Measurements from ENCODE around the gene TPRG1. TPM values are rescaled to one million over a fixed set of nuclear protein-coding genes. Genes with fewer than 3 reads are reported as not detected.
A peak's percentile ranks its signal among the peaks of the same experiment; 100 is the strongest.

TPRG1 gene
- total and polyA plus RNA-seq, 2 of the 8 experiments (the other 6 are each of a cell fraction or from before 2014, with no cell fraction given) = 0.37 to 0.47 TPM

- H3K9me3 ChIP-seq (ENCODE audit: insufficient read depth in 2 of 2, low read depth in 1 of 2, low read length in 1 of 2) = no peaks in the 10 kb centered on the region
- H3K4me1 ChIP-seq (replicated peaks in 1 of 4; ENCODE audit: control insufficient read depth in 3 of 4, insufficient read depth in 4 of 4, low read length in 3 of 4) = no peaks in the 10 kb centered on the region
- no peak overlapping the region for H4K8ac ChIP-seq (ENCODE audit: extremely low read depth, insufficient read depth, low read length)
- POLR2A ChIA-PET (ENCODE audit: partially characterized antibody) = interaction anchor here (0.6 to 0.7 kb wide), 2 partner anchors 62 to 418 kb away, joined by 3 to 5 read pairs; no protein-coding TSS in a partner anchor
- no peaks in the 10 kb centered on the region for H4K20me1 ChIP-seq (replicated peaks in 1 of 2; ENCODE audit: control insufficient read depth in 1 of 2, insufficient read depth in 2 of 2, low read length in 2 of 2)
- H4K5ac ChIP-seq (ENCODE audit: insufficient read length, low read depth, low read length) = no peak overlapping the region
- no peaks in the 10 kb centered on the region for H3K27me3 ChIP-seq (replicated peaks in 1 of 4; ENCODE audit: control insufficient read depth in 3 of 4, extremely low read depth in 1 of 4, insufficient read depth in 3 of 4, low read length in 3 of 4)
- no peaks in the 10 kb centered on the region for H3K79me1 ChIP-seq (ENCODE audit: low read depth, low read length)
- H2AFZ ChIP-seq (ENCODE audit: low read length) = 0 out of 2 replicates have a peak overlapping the region, but pooled peaks have one; percentile 74
- H3K79me2 ChIP-seq (ENCODE audit: control insufficient read depth in 1 of 2, insufficient read depth in 2 of 2, low read length in 2 of 2) = no peaks in the 10 kb centered on the region
- H3K23ac ChIP-seq (ENCODE audit: insufficient read length) = no peak overlapping the region
- H3K4me3 ChIP-seq (ENCODE audit: extremely low read depth in 1 of 4, insufficient read depth in 2 of 4, low read depth in 3 of 4, low read length in 4 of 4) = no peak overlapping the region
- CTCF ChIA-PET (ENCODE audit: partially characterized antibody) = interaction anchor here (0.6 to 3.6 kb wide), 19 partner anchors 9 to 1521 kb away, joined by 3 to 16 read pairs (median 3); no protein-coding TSS in a partner anchor
- H3K4me2 ChIP-seq (ENCODE audit: insufficient read depth in 1 of 2, low read depth in 2 of 2, low read length in 2 of 2) = no peak overlapping the region
- no peak overlapping the region for H2BK5ac ChIP-seq (ENCODE audit: low read depth, low read length)
- FAIRE-seq (no peak), DNase-seq (ENCODE audit: low read depth in 1 of 2, low spot score in 2 of 2) (peak; percentile 31 to 52)
- H3K14ac ChIP-seq (ENCODE audit: insufficient read length) = no peak overlapping the region
- no peak overlapping the region for H2BK20ac ChIP-seq (ENCODE audit: low read length)
- H2BK12ac ChIP-seq (ENCODE audit: low read depth, low read length) = no peak overlapping the region
- H2BK15ac ChIP-seq (ENCODE audit: low read length) = no peak overlapping the region
- no peak overlapping the region for H3K18ac ChIP-seq (ENCODE audit: extremely low read depth, low read length)
- 58% methylated on average over 5 of the region's 5 CpGs; no CpG with 5 or more reads in 1 of the 2 experiments for WGBS, 2 experiments (ENCODE audit: extremely low coverage in 1 of 2, insufficient coverage in 1 of 2, insufficient read length in 1 of 2, insufficient replicate concordance in 2 of 2, low coverage in 1 of 2, low lambda C conversion rate in 2 of 2, missing lambda C conversion rate in 1 of 2)
- H3K9ac ChIP-seq (replicated peaks in 1 of 4; ENCODE audit: extremely low read depth in 1 of 4, low read depth in 3 of 4, low read length in 3 of 4) = no peak overlapping the region
- no peak overlapping the region for H4K91ac ChIP-seq (replicated peaks; ENCODE audit: insufficient read length, low read length)
- TF ChIP-seq RAD21 (IDR thresholded peaks at IDR 0.05 in 1 of 2, conservative IDR thresholded peaks at IDR 0.05 in 1 of 2; ENCODE audit: low read depth in 2 of 2, low read length in 2 of 2) (peak; percentile 90), CTCF (IDR thresholded peaks at IDR 0.05; ENCODE audit: control extremely low read depth in 1 of 3, insufficient read depth in 1 of 3, low read depth in 1 of 3, low read length in 3 of 3) (peak; percentile 58 to 88 (median 73)), CHD1 (IDR thresholded peaks at IDR 0.05; ENCODE audit: low read depth, low read length) (no peak)
- H3K36me3 ChIP-seq (ENCODE audit: control insufficient read depth in 2 of 4, insufficient read depth in 4 of 4, low read length in 3 of 4) = no peaks in the 10 kb centered on the region
- H3K56ac ChIP-seq (replicated peaks; ENCODE audit: insufficient read length, low read depth, low read length) = no peak overlapping the region
- H3K4ac ChIP-seq (replicated peaks; ENCODE audit: insufficient read length, low read depth, low read length) = no peak overlapping the region
- H2BK120ac ChIP-seq (replicated peaks; ENCODE audit: low read depth, low read length) = no peak overlapping the region
- no peak overlapping the region for H2AK5ac ChIP-seq (ENCODE audit: low read depth, low read length)
- no peak overlapping the region for H3K27ac ChIP-seq (ENCODE audit: low read depth, low read length)
- no peaks in the 10 kb centered on the region; the same call in 1 of the 2 replicates for H3K23me2 ChIP-seq (ENCODE audit: low read depth, low read length)
Observed at GRCh38 chr3:189233225-189233858, 61.6 kb downstream of the TPRG1 start.

Measured in H1 (cell line).